B cell (primary cell): Measurements from ENCODE around the gene HCST.

Source experiments
- CTCF ChIP-seq: fragments of 200-600 bp; IDR thresholded peaks from one replicate; pipeline ENCODE4 v1.8.0; 2022; ENCODE audit warnings: antibody characterized with exemption, mild to moderate bottlenecking
- EZH2 ChIP-seq: IDR thresholded peaks from 2 replicates; pipeline ENCODE4 v1.6.1; 2012; ENCODE audit warnings: borderline replicate concordance, low read depth, mild to moderate bottlenecking, moderate library complexity, low read length; ENCODE audit not compliant: insufficient read depth, poor library complexity, severe bottlenecking

DNA sequence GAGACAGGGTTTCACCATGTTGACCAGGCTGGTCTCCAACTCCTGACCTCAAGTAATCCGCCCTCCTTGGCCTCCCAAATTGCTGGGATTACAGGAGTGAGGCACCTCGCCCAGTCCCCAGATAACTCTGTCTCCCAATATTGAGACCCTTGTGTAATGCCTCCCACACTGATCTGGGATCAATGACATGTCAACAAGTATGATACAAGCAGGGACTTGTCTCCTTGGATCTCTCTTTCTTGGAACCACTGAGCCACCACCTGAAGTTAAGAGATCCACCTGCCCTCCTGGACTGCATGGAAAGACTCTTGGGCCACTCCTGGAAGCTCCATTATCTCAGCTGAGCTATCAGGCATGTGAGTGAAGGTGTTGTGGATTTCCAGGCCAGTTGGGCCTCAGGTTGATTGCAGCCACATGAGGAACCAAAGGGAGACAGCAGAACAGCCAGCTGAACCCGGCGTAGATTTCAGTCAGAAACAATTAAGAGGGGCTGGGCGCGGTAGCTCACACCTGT, 17.0 kb upstream of the HCST start:
- no peak for TF ChIP-seq CTCF
- TF ChIP-seq EZH2 = no peak
